ENCODE results near the gene ANO4.

GRCh38 chr12:100824476-100824875 lies 29.9 kb downstream of the ANO4 start:
- TF ChIP-seq CTCF (IDR thresholded peaks at IDR 0.05) (no peak), POLR2A (IDR thresholded peaks at IDR 0.05) (no peak)

Measured in stomach (tissue), 4 donors.